ENCODE measurements around the gene FIBCD1.

The FIBCD1 gene

DNA sequence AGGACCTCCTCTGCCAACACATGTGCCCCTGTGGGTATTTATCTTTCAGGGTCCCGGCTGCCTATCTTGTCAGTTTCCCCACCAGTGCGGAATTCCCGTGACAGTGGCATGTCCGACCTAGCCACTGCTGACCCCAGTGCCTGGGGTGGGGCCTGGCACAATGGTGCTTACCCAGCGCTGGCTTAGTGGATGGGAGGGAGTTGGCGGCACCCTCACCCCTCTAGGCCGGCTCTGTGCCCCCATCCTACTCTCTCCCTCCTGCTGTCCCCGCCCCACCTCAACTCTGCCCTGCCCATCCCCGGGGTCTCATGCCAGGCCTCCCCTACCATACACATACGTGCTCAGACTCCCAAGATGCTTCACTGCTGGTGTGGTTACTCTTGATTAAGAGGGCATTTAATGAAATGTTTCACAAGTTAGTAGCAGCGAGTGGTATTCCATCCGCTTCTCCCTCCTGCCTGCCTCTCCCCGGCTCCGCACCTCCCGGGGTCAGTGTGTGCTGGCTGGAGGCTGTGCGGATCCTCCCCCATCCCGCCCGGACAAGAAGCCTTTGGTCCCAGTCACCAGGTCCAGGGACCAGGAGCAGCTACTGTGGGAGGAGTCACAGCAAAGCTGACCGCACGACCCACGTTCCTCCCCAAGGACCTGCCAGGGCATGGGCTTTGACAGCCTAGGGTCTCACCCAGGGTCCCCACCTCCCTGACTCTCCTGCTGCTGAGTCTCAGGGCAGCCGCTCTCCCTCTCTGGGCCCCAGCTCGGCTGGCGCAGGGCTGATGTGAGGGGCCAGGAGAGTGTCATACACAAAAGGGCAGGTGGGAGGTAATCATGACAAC lies 32.9 kb downstream of the FIBCD1 start:
- DNase-seq = no peak

DNA sequence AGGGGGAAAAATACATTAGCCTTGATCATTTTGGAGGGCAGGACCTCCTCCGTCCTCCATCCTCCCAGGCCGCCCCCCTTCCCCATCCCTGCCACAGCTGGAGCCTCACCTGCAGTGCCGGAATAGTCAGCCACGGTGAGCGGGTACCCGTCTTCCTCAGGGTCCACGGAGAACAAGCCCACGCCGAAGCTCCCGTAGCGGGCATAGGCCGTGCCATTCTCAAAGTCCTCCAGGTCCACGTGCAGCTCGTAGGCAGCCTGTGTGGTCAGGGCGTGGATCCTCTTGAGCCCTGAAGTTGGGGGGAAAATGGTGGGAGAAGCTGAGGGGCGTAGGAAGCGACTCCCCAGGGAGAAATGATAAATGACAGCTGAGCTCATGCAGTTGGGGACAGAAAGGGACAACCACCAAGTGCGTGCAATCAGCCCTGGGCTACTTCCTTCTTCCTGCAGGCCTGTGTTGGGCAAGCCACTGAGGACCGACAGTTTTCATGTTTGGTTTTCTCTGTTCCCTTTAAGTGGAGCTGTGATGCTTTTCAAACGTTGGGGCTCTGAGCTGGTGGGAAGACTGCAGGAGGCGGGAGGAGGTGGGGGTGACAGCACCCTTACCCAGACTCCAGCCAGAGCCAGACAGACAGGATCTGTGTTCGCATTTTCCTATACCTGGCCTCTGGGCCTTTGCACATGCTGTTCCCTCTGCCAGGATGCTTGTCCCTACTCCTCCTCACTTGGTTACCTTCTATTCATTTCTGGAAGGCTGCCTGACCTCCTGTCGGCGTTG lies 33.7 kb downstream of the FIBCD1 start:
- no peak for DNase-seq

DNA sequence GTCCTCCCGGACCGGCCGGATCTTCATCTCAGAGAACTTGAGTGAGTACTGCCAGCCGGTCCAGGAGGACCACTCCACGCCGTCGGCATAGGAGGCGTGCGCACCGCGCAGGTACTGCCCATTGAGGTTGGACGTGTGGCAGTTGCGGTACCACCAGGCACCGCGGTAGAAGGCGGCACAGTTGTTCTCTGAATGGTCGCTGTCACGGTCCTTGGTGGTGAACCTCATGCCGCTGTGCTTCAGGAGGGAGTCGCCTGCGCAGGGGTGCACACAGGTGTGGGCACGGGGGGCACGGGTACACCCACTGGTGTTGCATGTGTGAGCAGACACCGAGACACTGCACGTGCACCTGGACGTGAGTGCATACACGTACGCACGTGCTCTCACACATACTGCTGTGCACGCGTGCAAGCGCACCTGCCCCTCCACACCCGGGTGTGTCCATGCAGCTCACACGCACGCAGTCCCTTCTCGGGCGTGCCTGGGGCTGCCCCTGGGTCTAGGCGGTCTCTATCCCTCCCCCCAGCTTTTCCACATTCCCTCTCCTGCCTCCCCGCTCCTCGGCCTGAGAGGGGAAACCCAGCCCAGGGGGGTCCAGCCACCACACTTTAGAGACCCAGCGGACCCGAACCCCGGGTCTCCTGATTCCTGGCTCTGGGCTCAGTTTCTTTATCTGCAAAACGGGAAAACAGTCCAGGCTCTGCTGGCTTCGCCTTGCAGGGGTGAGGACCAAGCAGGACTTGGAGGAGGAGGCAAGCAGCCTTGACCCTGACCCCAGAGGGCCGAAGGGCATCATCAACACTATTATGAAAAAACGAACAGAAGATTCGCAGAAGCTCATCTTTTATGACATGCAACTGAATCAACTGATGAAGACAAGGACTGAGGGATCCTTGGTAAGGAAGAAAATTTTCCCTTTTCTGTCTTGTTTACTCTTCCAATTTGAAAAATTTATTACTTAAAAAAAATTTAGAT lies 34.7 kb downstream of the FIBCD1 start:
- DNase-seq = no peak

GRCh38 chr9:130903194-130904069 lies 35.6 kb downstream of the FIBCD1 start:
- no peak for DNase-seq

DNA sequence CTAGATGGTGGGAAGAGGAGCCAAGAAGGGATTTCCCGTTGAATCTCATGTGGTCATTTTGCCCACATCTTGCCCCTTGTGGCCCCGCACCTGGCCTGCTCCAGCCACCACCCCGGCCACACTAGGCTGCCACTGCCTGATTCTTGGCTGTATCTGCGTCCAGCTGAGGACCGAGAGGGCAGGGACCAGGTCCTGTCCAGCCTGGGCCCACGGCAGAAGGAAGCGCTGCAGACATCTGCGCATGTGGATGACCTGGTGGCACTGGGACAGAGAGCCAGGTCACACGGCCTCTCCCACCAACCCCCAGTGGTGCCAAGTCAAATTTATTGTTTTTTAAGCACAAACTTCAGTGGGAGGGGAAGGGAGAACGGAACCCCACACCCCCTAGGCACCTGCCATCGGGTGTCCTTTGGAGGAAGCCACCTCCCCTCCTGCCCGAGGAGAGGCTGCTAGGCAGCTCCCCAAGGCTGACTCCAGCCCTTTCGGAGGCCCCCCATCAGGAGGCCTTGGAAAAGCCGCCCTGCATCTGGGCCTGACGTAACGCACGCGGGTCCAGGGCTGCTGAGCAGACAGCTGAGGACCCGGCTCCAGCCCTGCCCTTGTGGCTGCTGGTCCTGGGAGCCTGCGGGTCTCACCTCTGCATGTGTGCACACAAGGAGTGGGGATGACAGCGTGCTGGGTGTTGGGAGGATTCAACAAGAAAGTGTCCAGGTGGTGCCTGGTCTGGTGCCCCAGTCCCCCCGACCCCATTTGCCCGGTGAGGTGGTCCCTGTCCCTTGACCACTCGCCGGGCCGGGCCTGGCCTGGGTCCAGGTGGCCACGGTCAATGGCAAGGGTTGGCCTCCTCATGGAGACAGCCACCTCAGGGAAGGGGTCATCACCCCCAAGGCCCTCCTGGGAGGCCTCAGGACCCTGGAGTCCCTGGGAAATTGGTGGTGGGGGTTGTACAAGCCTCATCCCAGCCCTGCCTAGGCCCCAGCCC lies 36.6 kb downstream of the FIBCD1 start:
- no peak for DNase-seq

- DNase-seq = no peak
These were observed 37.4 kb downstream of the FIBCD1 start for GRCh38 chr9:130901498-130902203.

DNA sequence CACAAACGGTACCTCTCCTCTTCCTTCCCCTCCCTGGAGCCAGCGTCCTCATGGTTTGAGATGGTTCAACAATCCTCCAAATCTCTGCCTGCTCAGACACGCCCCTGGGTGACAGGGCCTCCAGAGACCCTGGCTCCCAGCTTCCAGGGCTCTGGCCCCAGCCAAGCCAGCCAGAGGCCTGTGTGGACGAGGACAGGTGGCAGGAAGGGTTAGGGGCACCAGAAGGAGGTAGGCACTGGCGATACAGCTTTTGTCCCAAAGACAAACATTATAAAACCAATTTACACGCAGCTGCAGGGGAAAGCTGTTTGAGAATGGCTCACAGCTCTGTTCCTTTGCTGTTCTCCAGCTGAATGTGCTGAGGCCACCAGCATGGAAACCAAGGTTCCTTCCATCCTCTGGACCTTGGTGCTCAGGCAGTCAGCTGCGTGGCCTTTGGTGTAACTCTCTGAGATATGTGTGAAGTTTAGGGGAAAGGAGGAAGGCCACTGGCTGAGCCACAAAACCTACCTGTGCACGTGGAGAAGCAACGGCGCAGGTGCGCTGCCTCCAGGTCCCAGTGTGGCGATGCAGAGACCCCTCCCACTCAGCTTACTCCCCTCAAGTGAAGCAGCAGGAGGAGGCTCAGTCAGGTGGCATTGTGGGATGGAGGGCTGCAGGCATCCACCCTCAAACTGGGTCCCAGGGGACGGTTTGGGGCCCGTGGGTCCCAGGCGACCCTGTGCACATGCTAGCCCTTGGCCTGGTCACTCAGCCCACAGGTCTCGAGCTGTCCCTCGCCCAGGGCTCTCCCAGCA lies 38.1 kb downstream of the FIBCD1 start:
- no peak for DNase-seq

- no peak for DNase-seq
These were observed 39.8 kb downstream of the FIBCD1 start for GRCh38 chr9:130899051-130899748.

DNA sequence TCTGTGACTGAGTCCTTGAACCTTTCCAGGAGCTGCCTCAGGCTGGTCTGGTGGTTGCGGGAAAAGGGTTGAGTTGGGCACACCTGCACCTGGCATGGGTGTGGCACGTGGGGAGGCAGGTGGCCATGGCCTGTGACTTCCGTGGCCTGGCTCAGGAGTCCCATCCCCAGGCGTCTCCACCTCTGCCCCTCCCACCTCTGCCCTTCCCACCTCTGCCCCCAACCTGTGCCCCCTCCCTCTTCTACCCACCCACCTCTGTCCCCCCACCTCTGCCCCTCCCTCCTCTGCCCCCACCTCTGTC lies 40.5 kb downstream of the FIBCD1 start:
- no peak for DNase-seq

DNA sequence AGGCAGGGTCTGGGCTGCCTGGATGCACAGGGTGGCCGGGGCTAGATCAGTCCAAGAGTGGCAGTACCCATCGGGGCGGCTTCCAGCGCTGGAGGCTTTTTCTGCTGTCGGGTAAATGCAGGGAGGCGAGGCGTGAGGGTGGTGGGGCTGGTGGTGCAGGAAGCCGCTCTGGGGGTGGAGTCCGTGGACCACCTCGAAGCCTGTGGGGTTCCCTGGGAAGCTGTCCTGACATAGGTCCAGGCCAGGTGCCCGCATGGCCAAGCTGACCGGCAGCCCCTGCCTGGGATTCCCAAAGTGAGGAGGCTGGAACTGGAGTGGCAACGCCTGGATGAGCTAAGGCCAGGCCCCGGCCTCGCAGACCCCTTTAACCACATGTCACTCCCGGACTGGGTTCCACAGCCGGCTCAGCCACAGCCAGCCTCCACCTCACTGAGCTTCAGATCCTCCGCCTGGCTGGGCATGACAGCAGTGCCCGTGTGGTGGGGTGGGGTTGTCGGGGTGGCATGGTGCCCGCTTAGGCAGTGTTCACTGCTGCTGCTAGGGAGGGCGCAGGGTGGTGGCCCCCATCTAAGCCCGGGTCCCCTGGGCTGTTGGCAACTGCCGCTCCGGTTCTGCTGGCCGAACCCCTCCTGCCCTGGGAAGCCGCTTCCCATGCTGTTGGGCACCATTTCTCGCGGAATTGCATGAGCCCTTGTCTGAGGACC lies 41.0 kb downstream of the FIBCD1 start:
- DNase-seq = no peak

- DNase-seq = no peak
These were observed 41.8 kb downstream of the FIBCD1 start for GRCh38 chr9:130897105-130897751.

DNA sequence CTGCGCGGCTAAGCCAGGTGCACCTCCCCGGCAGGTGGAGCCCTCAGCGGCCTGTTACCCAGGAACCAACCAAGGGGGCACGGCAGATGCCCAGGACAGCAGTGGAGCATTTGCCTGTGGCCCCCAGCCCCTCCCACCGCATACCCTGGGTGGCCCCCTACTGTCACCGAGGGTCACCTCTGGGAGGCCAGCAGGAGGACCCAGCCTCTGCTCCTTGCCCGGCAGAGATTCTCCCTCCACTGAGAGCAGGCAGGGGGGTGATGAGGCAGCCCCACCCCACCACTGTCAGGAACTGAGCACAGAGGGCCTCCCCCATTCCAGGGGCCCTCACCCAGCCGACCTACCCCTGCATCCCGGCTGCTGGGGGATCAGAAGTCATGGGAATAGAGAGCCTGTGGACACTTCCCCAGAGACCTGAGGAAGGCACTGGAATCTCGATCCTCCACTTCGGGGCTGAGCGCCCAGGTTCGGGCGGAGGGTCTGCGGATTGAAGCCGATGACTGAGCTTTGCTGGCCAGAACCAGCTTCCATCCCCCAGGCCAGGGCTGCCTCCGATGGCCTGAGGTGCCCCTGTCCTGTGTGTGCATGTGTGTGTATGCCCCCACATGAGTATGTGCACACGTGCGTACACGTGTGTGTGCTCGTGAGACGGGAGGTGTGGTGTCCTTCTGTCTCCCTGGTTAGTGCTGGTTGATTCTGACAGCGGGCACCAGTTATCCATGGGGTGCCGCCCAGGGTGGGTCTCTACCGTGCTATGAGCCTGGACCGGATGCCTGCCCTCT lies 42.6 kb downstream of the FIBCD1 start, which contains the start of gene QRFP:
Gene QRFP (minus strand): TSS at position 580 of the 782 bp plus-strand sequence. CDS start 2,974 bp downstream, outside the sequence.
- no peak for DNase-seq

GRCh38 chr9:130895481-130896232 lies 43.4 kb downstream of the FIBCD1 start:
- DNase-seq = no peak

GRCh38 chr9:130895038-130895437 lies 44.0 kb downstream of the FIBCD1 start:
- DNase-seq = no peak

DNA sequence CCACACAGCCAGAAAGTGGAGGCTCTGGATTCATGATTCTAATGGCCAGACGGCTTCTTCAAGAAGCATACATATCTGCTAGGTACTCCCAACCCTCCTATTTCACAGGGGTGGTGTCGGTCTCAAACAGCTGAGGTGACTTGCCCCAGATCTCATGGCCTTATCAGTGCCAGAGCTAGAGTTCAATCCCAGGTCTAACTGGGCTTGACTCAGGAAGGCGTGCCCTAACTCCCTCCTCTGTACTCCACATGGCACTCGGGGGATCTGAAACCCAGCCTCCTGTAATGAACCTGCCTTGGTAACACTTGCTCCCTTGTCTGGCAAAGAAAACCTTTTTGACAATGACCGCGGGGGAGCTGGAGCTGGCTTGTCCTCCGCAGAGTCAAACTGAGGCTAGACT lies 44.5 kb downstream of the FIBCD1 start:
- no peak for DNase-seq
